Left cardiac atrium (tissue), 4 donors: ENCODE measurements around the gene SNX1. TPM values are rescaled to one million over a fixed set of nuclear protein-coding genes. Genes with fewer than 3 reads are reported as not detected.

Experiments used
- ATAC-seq, 2 donors: fragments of 200-7000 bp; cut with Tn5 transposase; one replicate each; pipeline ENCODE4 v1.9.1; 2020; ENCODE audit warnings: mild to moderate bottlenecking in 2 of 2, moderate library complexity in 2 of 2
- DNase-seq: peaks from one replicate; pipeline ENCODE4 v3.0.0-alpha.2; 2020
- intact Hi-C, 2 donors: fragments of 100-400 bp; cut with DNase I; formaldehyde crosslinking; loops; one replicate each; pipeline versions ENCODE4 v1.14.1 to v1.15.1; 2022 to 2023
- total RNA-seq, 2 donors: library from RNA; stranded (reverse); fragmentation: NEBNext Ultra II Directional; extraction: Animal tissue kit (Norgen Biotek cat#: 25700); gene quantifications; one replicate each; pipeline ENCODE4 v1.2.1, GENCODE V29; 2021
- donor health status: DM: no; HTN: yes; CAD: no.
- donor health status: DM: no; HTN: yes; CAD: no; lungs with severe emphysema.
- donor health status: DM: yes; HTN: yes; CAD: no.
- donor health status: Dilated cardiomyopathy.

The SNX1 gene
- total RNA-seq, 2 donors from 2014 or later = 92.7 to 108 TPM

DNA sequence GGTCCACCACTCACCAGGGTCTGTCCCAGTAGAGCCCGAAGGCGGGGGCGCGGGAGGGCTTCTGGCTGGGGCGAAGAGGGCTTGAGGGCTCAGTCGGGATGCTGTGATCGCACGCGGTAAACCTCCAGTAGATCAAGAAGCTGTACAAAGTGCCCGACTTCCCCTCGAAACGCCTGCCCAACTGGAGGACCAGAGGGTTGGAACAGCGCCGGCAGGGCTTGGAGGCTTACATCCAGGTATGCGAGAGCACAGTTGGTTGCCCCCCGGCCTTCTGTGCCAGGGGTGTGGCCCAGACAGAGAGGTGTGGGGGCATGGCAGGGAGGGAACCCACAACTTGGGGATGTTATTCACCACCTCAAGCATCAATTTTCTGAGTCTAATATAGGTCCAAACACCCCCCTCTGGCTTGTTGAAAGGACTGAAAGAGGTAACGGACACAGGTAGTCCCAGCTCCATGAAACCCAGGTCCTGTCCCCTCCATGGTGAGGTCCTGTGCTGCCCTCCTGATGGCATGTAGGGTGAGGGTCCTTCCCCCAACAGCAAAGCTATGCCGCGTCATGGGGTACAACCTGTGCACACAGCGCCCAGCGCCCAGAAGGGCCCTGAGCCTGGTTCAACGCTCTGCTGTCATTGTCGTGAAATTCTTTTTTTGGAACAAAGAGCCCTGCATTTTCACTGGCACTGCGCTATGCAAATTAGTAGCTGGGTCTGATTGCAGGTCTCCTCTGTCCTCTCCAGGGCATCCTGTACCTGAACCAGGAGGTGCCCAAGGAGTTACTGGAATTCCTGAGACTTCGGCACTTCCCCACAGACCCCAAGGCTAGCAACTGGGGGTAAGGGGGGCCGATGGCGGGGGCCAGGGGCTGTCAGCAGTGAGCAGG lies 57.0 kb downstream of the SNX1 start:
- intact Hi-C loops = loop anchor here in 1 of 2 donors (10.0 kb wide), 1 partner anchor 58 kb away; the partner anchor contains the start of genes CIAO2A and SNX1
- ATAC-seq = no peak
- DNase-seq = no peak

DNA sequence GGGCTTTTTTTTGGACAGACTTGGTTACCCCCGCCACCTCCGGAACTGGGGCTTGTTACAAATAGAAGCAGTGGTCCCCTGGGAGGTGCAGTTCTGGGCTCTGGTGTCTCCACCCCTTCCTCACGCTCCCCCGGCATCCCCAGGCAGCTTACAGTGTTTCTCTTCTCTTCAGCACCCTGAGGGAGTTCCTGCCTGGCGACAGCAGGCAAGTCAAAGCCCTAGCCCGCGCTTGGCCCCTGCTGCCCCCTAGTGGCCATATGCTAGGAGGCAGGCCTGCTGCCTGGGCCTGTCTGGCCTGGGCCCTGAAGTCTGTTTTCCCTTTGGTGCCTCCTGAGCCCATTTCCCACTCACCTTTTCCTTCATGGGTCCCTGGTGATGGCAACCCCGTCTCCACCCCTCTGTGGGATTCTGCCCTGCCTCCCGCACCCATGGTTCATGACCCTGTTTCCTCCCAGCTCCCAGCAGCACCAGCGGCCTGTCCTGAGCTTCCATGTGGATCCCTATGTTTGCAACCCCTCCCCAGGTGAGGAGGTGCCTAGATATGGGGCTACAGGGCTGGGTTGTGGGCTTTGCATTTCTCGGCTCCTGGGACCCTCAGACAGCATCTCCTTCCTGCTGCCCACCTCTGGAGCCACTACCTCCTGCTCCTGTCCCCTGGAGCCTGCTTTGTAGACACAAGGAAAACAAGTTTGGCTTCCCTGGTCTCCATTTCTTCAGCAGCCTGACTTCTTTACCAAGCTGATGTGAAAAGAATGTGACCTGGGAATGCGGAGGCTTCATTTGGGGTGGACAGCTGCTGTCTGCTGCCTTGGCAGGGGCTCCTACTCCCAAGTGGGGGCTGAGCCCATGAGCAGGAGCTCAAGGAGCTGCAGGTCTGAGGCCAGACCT lies 57.9 kb downstream of the SNX1 start:
- DNase-seq = peak; percentile 92
- intact Hi-C loops = loop anchor here in 1 of 2 donors (10.0 kb wide), 1 partner anchor 59 kb away; the partner anchor contains the start of genes CIAO2A and SNX1
- ATAC-seq = peak; percentile 78 to 84

DNA sequence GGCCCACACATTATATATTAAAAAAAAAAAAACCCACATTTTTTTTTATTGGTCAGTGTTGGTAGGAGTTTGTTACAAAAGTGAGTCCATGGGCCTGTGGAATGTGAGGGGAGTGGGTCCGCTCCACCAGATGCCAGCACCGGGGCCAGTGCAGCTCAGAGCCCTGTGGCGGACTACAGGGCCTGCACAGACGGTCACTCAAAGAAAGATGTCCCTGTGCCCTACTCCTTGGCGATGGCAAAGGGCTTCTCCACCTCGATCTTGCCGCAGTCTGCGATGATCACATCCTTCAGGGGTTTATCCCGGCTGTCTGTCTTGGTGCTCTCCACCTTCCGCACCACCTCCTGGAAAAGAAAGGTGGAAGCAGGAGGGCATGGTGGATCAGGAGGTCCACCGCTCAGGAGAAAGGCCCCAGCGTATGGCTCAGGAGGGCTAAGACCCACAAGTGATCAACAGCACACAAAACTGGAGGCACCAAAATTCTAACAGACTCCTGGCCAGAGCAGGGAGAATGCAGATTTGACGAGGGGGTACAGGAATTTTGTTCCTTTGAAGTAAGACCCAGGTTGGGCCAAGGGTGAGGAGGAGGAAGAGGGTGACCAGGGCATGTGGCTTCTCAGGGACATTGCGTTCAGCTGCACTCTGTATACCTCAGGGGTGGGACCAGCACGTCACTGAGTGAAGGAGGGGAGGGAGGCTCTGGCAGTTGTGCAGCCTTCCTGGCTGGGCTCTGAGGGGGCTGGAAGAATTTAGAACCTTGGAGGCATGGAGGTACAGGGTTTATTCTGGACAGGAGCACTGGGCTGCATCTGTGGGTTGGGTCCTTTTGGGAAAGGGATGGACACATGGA lies 60.2 kb downstream of the SNX1 start:
- DNase-seq = no peak
- intact Hi-C loops = loop anchor here in 1 of 2 donors (10.0 kb wide), 1 partner anchor 61 kb away; the partner anchor contains the start of genes CIAO2A and SNX1

DNA sequence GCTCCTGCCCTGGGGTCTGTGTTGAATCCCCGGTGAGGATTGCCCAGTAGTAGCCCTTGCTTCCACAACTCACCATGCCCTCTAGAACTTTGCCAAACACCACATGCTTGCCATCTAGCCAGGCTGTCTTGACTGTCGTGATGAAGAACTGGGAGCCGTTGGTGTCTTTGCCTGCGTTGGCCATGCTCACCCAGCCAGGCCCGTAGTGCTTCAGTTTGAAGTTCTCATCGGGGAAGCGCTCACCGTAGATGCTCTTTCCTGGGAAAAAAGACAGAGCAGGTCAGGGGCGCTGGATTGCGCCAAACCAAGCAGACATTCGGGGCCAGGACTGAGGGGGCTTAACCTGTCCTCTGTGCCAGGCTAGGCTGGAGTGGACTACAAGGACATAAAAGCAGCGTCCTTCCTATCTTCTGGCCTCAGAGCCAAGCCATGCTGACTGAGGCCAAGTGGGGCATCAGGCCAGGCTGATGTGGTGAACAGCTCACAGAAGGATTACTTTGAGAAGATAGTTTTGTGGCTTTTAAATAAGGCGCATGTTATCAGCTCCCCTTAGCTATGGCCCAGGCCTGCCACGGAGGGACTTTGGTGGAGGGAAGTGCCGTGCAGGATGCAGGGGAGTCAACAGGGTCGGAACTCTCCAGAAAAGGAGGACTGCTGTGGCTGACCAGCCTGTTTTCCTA lies 61.0 kb downstream of the SNX1 start:
- intact Hi-C loops = loop anchor here in 1 of 2 donors (10.0 kb wide), 1 partner anchor 62 kb away; the partner anchor contains the start of genes CIAO2A and SNX1
- no peak for DNase-seq
- ATAC-seq = peak in 1 of 2 donors; percentile 3

More for the DNA sequence above, 60.2 kb downstream of the SNX1 start:
- no peak for ATAC-seq

DNA sequence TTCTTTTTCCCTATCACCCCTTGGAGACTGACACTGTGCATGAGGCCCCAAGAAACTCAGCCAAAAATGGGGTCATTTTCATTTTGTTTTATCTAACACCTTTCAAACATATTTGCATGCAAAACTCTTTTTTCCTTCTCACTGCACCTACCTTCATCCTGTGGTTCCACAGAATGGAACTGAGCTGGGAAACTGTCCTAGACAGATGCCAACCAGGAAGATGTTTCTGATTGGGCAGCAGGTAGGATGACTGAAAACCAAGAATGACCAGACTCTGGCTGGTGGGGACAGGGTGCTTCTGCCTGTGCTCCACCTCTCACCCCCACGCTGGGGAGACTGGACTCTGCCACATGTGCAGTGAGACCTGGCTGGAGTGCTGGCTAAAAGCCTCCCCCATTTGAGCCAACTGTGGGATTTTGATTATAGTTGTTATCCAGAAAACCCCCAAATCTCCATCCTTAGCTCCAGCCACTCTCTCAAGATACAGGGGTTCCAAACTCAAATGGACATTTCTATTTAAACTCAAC lies 61.9 kb downstream of the SNX1 start:
- DNase-seq = no peak
- intact Hi-C loops = loop anchor here in 1 of 2 donors (10.0 kb wide), 1 partner anchor 63 kb away; the partner anchor contains the start of genes CIAO2A and SNX1

DNA sequence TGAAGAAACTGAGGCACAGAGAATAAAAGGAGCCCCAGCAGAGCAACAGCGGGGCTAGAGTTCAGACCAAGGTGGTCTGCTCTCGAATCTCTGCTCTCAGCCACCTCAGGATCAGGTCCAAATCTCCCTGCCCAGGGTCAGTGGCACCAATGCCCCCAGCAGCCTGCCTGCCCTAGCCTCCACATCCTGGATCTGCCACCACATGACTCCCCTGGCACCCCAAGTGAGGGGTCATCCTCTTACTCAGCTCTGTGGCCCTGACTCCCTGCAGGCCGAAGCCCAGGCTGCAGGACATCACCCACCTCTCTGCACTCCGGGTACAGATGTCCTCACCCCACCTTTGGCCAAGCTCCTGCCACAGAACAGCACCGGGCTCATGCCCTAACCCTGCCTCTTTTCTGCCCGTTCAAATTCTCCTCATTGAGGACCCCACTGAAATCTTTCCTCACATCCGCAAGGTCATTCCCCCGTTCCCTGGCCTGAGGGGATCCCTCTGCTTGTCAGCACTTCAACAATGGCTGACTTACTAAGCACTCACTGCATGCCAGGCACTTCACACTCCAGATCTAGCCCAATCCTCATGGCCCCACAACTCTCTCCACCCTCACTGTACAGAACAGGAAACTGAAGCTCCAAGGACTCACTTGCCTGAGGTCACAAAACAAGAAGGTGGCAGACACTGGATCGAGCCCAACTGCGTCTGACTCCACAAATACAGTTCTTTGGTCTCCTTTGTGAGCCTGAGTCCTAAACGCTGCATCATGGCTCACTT lies 62.8 kb downstream of the SNX1 start:
- intact Hi-C loops = loop anchor here in 1 of 2 donors (10.0 kb wide), 1 partner anchor 64 kb away; the partner anchor contains the start of genes CIAO2A and SNX1
- peak; percentile 47 for DNase-seq
- ATAC-seq = no peak

More for the DNA sequence above, 61.9 kb downstream of the SNX1 start:
- no peak for ATAC-seq

DNA sequence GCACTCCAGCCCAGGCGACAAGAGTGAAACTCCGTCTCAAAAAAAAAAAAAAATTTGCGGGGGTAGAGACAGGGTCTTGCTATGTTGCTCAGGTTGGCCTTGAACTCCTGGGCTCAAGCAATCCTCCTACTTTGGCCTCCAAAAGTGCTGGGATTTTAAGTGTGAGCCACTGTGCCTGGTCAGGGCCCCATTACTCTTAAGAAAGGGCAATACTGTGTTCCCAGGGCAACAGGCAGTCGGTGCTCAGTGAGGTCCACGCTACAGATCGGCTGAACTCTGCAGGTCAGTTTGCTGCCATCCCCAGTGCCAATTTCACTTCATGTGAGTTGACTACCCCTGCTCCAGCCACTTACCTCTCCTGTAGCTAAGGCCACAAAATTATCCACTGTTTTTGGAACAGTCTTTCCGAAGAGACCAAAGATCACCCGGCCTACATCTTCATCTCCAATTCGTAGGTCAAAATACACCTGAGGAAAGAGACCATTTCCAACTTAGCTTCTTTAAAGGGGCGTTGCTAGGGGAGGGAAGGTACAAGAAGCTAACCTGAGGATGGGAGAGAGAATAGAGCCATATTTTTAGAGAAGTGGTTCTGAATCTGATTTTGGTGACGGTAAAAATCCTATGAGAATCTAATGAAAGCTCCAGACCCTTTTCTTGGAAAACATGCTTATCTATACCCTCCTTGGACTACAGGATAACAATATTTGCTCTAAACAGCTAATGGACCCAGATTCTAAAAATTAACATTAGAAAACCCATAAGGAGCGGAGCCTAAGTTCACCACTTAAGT lies 66.1 kb downstream of the SNX1 start:
- DNase-seq (no peak), ATAC-seq (no peak)
- intact Hi-C loops = no loop called here

DNA sequence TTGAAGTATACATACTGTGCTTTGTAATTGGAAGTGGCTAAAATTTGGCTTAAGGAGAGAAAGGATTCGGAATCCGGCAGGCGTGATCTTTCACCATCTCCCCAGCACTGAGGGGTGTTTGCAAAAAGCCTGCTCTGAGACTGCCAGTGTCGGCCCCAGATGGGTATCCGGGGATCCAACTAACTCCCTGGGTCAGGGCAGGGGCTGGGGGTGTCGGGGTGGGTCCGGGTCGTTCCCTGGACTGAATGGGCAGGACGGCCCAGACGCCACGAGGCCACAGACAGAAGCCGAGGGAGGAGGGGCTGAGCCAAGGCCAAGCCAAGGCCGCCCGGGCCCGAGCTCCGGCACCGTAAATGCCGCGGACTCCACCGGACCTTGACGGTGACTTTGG lies 66.7 kb downstream of the SNX1 start:
- intact Hi-C loops = no loop called here
- peak; percentile 35 to 62 for ATAC-seq
- no peak for DNase-seq

DNA sequence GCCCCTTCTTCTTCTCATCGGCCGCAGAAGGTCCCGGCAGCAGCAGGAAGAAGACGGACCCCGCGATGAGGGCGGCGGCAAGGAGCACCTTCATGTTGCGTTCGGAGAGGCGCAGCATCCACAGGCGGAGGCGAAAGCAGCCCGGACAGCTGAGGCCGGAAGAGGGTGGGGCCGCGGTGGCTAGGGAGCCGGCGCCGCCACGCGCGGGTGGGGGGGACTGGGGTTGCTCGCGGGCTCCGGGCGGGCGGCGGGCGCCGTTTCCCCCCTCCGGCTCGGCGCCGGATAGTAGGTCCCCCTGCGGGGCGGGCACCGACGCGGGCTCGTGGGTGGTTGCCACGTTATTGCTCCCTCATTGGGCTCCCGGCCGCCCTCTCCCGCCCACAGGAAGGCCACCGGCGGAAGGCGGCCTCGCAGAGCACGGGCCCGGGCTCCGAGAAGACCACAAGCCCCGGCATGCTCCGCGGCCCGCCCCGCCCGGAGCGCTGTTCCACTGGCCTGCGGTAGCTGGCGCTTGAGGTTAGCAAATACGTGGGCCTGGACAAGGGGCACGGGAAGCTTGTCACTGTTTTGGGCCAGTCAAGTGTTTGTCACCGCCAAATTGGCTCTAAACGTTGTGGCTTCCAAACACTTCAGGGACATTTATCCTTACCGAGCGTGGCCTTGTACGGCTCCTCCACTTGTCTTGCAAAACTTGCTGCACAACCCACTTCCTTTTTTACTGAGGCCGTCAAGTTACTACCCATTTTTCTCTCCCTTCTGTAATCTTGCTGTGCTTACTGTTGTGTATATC lies 67.3 kb downstream of the SNX1 start, which contains the start of gene PPIB:
Gene PPIB (minus strand): TSS at position 154 of the 790 bp plus-strand sequence. CDS start 36 bp downstream, at position 118.
- ATAC-seq = peak; percentile 94 to 96
- intact Hi-C loops = no loop called here
- DNase-seq = peak; percentile 99

DNA sequence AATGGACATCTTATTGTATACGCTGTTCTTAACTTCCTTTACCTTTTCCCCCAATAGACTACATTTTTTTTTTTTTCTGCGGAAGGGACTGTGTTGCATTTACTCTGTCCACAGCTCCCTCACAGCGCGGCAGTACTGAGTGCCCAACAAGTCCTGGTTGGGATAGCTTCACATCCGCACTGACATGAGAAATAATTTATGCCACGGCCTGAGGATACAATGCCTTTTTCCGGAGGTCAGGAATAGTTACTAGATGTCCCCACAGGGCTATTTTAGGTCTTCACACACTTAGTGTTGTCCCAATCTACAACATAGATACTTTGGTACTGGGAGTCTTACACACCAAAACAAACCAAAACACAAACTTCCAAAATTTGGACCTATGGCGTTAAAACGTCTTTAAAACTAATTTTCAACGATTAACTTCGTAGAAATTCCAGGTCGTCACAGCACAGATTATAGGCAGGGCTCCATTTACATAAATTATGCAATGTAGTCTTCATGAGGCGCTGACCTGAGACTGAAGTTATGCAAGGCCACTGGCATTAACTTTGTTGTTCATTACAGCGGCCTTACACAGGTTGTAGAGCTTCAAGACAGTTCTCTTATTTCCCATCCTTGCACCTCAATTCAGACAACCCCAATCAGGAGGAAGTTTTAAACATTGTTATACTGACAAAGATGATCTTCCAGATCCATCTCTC lies 68.0 kb downstream of the SNX1 start:
- intact Hi-C loops = no loop called here
- DNase-seq (no peak), ATAC-seq (peak; percentile 8 to 11)

DNA sequence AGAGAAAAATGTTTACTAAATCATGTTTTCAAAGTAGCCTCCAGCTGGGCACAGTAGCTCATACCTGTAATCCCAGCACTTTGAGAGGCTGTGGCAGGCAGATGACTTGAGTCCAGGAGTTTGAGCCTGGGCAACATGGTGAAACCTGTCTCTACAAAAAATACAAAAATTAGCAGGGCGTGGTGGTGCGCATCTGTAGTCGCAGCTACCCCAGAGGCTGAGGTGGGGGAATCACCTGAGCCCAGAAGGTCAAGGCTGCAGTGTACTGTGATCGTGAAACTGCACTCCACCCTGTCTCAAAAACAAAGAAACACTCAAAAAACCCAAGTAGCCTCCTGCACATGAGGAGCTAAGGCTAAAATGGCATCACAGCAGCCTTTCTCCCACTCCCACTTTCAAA lies 68.7 kb downstream of the SNX1 start:
- DNase-seq (no peak), ATAC-seq (no peak)
- intact Hi-C loops = no loop called here

DNA sequence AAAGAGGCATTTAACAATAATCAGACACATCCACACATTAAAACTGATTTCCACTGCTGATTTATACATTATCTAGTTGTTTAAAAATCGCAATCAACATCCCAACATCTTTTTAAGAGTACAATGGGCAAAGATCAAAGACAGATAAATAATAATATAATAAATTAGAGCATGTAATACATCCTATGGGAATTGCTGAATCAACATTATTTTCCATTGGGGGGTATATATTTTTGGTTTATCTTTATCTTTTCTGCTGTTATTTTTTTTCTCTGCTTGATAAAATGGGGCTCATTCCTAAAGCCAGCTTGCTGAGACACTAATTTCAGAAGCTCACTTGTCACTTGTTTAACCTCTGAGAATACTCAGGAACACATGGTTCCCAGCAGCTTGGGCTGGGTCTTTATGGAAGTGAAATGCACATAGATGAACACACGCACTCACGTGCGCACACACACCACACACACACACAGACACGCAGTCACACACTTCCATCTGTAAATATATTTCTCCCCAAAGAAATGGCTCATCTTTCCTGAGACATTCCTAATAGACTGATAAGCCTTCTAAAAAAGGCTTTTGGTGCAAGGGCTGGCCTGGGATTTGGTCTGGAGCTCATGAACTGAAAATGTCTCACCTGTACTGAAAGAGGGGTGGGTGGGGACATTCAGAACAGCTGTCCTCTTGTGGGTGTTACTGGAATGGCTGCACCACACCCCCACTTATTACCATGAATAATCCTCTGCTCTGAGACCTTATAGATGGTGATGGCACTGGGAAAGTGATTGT lies 70.5 kb downstream of the SNX1 start:
- no peak for ATAC-seq
- intact Hi-C loops = no loop called here

DNA sequence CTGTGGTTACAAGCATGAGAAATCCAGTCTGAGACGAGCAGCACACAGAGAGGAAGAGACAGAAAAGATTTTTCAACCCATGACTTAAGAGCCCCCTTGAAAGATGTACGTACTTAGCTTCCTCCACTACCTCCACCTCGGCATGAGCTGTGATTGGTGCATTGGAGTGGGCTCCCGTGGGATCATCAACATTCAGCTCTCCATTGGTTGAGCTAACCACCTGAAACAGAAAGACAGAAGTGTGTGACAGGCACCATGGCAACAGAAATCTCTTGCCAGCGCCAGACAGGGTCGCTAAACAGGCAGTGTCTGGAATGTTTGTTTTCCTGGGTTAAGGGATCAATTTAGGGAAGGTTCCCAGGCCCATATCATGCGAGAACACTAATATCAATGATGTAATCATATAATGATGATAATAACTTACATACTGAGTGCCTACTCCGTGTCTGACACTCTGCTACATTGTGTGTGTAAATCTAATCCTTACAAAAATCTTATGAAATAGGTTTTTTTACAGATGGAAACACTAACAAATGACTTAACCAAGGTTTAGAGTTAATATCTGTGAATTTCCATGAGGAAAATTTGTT lies 84.5 kb downstream of the SNX1 start:
- no peak for ATAC-seq
- intact Hi-C loops = no loop called here
- no peak for DNase-seq

More for the DNA sequence above, 70.5 kb downstream of the SNX1 start:
- no peak for DNase-seq
